WTC11 (cell line): ENCODE results near the gene SLC12A2. TPM values are rescaled to one million over a fixed set of nuclear protein-coding genes. Genes with fewer than 3 reads are reported as not detected.

ENCODE experiments used
- ATAC-seq: fragments of 200-7000 bp; cut with Tn5 transposase; 2 replicates; pipeline ENCODE4 v1.10.0; 2021; ENCODE audit warnings: mild to moderate bottlenecking, moderate library complexity
- CTCF ChIA-PET: fragments of 300-600 bp; sonication (Branson Sonifier 250); formaldehyde crosslinking; loops from one replicate; lab custom pipeline; 2021; ENCODE audit warnings: antibody characterized with exemption; lab: Charles Lee
- POLR2A ChIA-PET: fragments of 350-600 bp; sonication (Branson Sonifier 250); formaldehyde crosslinking; loops from one replicate; lab custom pipeline; 2021; ENCODE audit warnings: antibody characterized with exemption; lab: Charles Lee
- DNase-seq: peaks from one replicate; pipeline ENCODE4 v3.0.0; 2021; ENCODE audit warnings: low spot score
- H3K27ac Mint-ChIP-seq: 2 replicates; pipeline ENCODE4 v1.8.0; 2021; ENCODE audit warnings: mixed read lengths
- H3K27me3 Mint-ChIP-seq: 2 replicates; pipeline ENCODE4 v1.8.0; 2021; ENCODE audit warnings: low read depth, mild to moderate bottlenecking, moderate library complexity, mixed read lengths
- H3K36me3 Mint-ChIP-seq: 2 replicates; pipeline ENCODE4 v1.8.0; 2021; ENCODE audit warnings: mixed read lengths
- H3K4me1 Mint-ChIP-seq: 2 replicates; pipeline ENCODE4 v1.8.0; 2022; ENCODE audit warnings: mixed read lengths
- H3K4me3 Mint-ChIP-seq: 2 replicates; pipeline ENCODE4 v1.8.0; 2021; ENCODE audit warnings: mild to moderate bottlenecking, moderate library complexity, mixed read lengths
- H3K9me3 Mint-ChIP-seq: 2 replicates; pipeline ENCODE4 v1.8.0; 2021; ENCODE audit warnings: mixed read lengths
- ATF1 ChIP-seq: sonication (generic); formaldehyde crosslinking; IDR thresholded peaks from 2 replicates; pipeline ENCODE4 v1.8.1; 2023; ENCODE audit warnings: mild to moderate bottlenecking, moderate library complexity, missing genetic modification reagents
- EMX1 ChIP-seq: fragments of 250-450 bp; sonication (Bioruptor Pico); IDR thresholded peaks from 2 replicates; pipeline ENCODE4 v1.8.0; 2021; ENCODE audit warnings: mild to moderate bottlenecking
- ETV6 ChIP-seq: sonication (generic); formaldehyde crosslinking; IDR thresholded peaks from 2 replicates; pipeline ENCODE4 v1.8.1; 2022; ENCODE audit warnings: mild to moderate bottlenecking, missing genetic modification reagents
- IRF2 ChIP-seq: sonication (generic); formaldehyde crosslinking; IDR thresholded peaks from 2 replicates; pipeline ENCODE4 v1.8.0; 2022; ENCODE audit warnings: low read depth, missing genetic modification reagents, borderline replicate concordance
- KAT7 ChIP-seq: sonication (generic); formaldehyde crosslinking; IDR thresholded peaks from 2 replicates; pipeline ENCODE4 v1.8.1; 2023; ENCODE audit warnings: missing genetic modification reagents, mild to moderate bottlenecking, borderline replicate concordance
- NR1H2 ChIP-seq: sonication (generic); formaldehyde crosslinking; IDR thresholded peaks from 2 replicates; pipeline ENCODE4 v1.9.0; 2021; ENCODE audit warnings: mild to moderate bottlenecking, moderate library complexity, missing genetic modification reagents
- OVOL2 ChIP-seq: fragments of 250-450 bp; sonication (Bioruptor Pico); IDR thresholded peaks from 2 replicates; pipeline ENCODE4 v1.9.0; 2021; ENCODE audit warnings: mild to moderate bottlenecking, borderline replicate concordance
- RORB ChIP-seq: fragments of 250-450 bp; sonication (Bioruptor Pico); IDR thresholded peaks from 2 replicates; pipeline ENCODE4 v1.9.0; 2021; ENCODE audit warnings: mild to moderate bottlenecking
- SMAD3 ChIP-seq: sonication (generic); formaldehyde crosslinking; IDR thresholded peaks from 2 replicates; pipeline ENCODE4 v1.8.0; 2022; ENCODE audit warnings: missing genetic modification reagents, mild to moderate bottlenecking, borderline replicate concordance
- SP1 ChIP-seq: sonication (generic); formaldehyde crosslinking; conservative IDR thresholded peaks from 2 replicates; pipeline ENCODE4 v1.8.1; 2022; ENCODE audit warnings: missing genetic modification reagents
- TP53 ChIP-seq: sonication (generic); formaldehyde crosslinking; IDR thresholded peaks from 2 replicates; pipeline ENCODE4 v1.8.1; 2023; ENCODE audit warnings: mild to moderate bottlenecking, missing genetic modification reagents
- ZNF317 ChIP-seq: sonication (generic); formaldehyde crosslinking; IDR thresholded peaks from 2 replicates; pipeline ENCODE4 v1.8.1; 2023; ENCODE audit warnings: low read depth, mild to moderate bottlenecking, moderate library complexity, missing genetic modification reagents, borderline replicate concordance
- ZNF416 ChIP-seq: fragments of 250-450 bp; sonication (Bioruptor Pico); IDR thresholded peaks from 2 replicates; pipeline ENCODE4 v1.9.0; 2021; ENCODE audit warnings: mild to moderate bottlenecking, inconsistent platforms
- total RNA-seq: library from RNA; stranded (reverse); gene quantifications from 3 replicates; pipeline ENCODE4 v1.2.3, GENCODE V29; 2021
- TF ChIP-seq, protein P1 (sequence below): sonication (generic); formaldehyde crosslinking; IDR thresholded peaks from 2 replicates; pipeline ENCODE4 v1.8.0; 2023; ENCODE audit warnings: missing genetic modification reagents
- TF ChIP-seq, protein P2 (sequence below): sonication (generic); formaldehyde crosslinking; IDR thresholded peaks from 2 replicates; pipeline ENCODE4 v1.8.0; 2022; ENCODE audit warnings: mild to moderate bottlenecking, missing genetic modification reagents
- TF ChIP-seq, protein P3 (sequence below): fragments of 250-450 bp; sonication (Bioruptor Pico); IDR thresholded peaks from 2 replicates; pipeline ENCODE4 v1.8.0; 2021; ENCODE audit warnings: mild to moderate bottlenecking
- TF ChIP-seq, protein P4 (sequence below): sonication (generic); formaldehyde crosslinking; IDR thresholded peaks from 2 replicates; pipeline ENCODE4 v1.8.0; 2023; ENCODE audit warnings: missing genetic modification reagents, mild to moderate bottlenecking, borderline replicate concordance
- TF ChIP-seq, protein P5 (sequence below): sonication (generic); formaldehyde crosslinking; IDR thresholded peaks from 2 replicates; pipeline ENCODE4 v1.8.0; 2022; ENCODE audit warnings: mild to moderate bottlenecking, missing genetic modification reagents
- TF ChIP-seq, protein P6 (sequence below): fragments of 200-600 bp; IDR thresholded peaks from 2 replicates; pipeline ENCODE4 v1.8.0; 2022; ENCODE audit warnings: antibody characterized with exemption
- TF ChIP-seq, protein P7 (sequence below): sonication (generic); formaldehyde crosslinking; IDR thresholded peaks from 2 replicates; pipeline ENCODE4 v1.8.1; 2023; ENCODE audit warnings: mild to moderate bottlenecking, missing genetic modification reagents
- TF ChIP-seq, protein P8 (sequence below): sonication (generic); formaldehyde crosslinking; conservative IDR thresholded peaks from 2 replicates; pipeline ENCODE4 v1.8.1; 2022; ENCODE audit warnings: mild to moderate bottlenecking, missing genetic modification reagents
- TF ChIP-seq, protein P9 (sequence below): sonication (generic); formaldehyde crosslinking; IDR thresholded peaks from 2 replicates; pipeline ENCODE4 v1.8.1; 2023; ENCODE audit warnings: mild to moderate bottlenecking, missing genetic modification reagents, moderate library complexity

SLC12A2 gene
- total RNA-seq, 1 experiment from 2014 or later = 8.4 TPM

DNA sequence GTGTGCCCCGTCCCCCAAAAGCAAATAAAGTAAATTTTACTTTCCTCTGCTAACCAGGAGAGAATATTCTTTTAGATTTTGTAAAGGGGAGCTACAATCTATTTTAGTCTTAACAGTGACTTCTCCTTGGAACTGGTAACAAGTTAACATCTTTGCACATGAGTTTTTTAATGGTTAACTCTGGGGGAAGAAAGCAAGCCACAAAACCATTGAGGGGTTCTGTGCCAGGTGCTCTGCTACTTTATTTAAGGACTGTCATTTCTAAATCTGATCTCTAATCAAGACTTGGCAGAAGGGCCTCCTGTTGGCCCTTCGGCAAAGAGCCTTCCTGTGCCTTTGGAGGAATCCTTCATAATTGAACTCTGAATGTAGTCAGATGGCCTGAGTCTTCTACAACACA, 153.4 kb downstream of the SLC12A2 start:
- TF ChIP-seq, protein P1, sequence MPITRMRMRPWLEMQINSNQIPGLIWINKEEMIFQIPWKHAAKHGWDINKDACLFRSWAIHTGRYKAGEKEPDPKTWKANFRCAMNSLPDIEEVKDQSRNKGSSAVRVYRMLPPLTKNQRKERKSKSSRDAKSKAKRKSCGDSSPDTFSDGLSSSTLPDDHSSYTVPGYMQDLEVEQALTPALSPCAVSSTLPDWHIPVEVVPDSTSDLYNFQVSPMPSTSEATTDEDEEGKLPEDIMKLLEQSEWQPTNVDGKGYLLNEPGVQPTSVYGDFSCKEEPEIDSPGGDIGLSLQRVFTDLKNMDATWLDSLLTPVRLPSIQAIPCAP (CRISPR knock-in tag) = no peak
- no peak for TF ChIP-seq ZNF317
- TF ChIP-seq, protein P2, sequence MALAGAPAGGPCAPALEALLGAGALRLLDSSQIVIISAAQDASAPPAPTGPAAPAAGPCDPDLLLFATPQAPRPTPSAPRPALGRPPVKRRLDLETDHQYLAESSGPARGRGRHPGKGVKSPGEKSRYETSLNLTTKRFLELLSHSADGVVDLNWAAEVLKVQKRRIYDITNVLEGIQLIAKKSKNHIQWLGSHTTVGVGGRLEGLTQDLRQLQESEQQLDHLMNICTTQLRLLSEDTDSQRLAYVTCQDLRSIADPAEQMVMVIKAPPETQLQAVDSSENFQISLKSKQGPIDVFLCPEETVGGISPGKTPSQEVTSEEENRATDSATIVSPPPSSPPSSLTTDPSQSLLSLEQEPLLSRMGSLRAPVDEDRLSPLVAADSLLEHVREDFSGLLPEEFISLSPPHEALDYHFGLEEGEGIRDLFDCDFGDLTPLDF (CRISPR knock-in tag) = no peak
- no peak for TF ChIP-seq KAT7
- no peak for TF ChIP-seq NR1H2
- TF ChIP-seq SMAD3 (CRISPR knock-in tag) = no peak
- TF ChIP-seq, protein P3, sequence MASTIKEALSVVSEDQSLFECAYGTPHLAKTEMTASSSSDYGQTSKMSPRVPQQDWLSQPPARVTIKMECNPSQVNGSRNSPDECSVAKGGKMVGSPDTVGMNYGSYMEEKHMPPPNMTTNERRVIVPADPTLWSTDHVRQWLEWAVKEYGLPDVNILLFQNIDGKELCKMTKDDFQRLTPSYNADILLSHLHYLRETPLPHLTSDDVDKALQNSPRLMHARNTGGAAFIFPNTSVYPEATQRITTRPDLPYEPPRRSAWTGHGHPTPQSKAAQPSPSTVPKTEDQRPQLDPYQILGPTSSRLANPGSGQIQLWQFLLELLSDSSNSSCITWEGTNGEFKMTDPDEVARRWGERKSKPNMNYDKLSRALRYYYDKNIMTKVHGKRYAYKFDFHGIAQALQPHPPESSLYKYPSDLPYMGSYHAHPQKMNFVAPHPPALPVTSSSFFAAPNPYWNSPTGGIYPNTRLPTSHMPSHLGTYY (CRISPR knock-in tag) = no peak
- TF ChIP-seq IRF2 (CRISPR knock-in tag) = no peak
- TF ChIP-seq RORB = no peak
- CTCF ChIA-PET = interaction anchor here (0.6 kb wide), 1 partner anchor 362 kb away, joined by 3 read pairs; no protein-coding TSS in a partner anchor
- no peaks in the 10 kb centered on the region for H3K36me3 Mint-ChIP-seq
- no peak overlapping the region for H3K27ac Mint-ChIP-seq
- DNase-seq (no peak), ATAC-seq (no peak)
- H3K9me3 Mint-ChIP-seq = no peaks in the 10 kb centered on the region
- no peaks in the 10 kb centered on the region for H3K27me3 Mint-ChIP-seq
- POLR2A ChIA-PET = no interaction called here
- no peak overlapping the region for H3K4me3 Mint-ChIP-seq
- peaks cover 10% of the 10 kb centered on the region for H3K4me1 Mint-ChIP-seq

DNA sequence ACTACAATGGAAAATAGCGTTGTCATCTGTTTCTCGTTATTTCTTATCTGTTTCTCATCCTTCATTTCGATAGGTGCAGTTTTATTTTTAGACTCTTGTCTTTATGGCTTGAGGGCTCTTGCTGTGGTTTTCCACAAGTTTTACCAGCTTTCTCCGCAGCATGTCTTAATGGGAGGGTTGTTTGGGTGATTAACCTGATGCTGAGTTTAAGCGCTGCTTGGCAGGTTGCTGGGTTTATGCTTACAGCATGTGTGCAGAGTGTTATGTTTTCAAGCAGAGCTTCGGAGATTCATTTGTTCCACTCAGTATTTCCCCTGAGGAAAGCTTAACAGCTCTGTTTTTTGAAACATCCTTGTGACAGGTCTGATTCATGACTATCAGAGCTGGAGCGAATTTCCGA, 154.0 kb downstream of the SLC12A2 start:
- Mint-ChIP-seq H3K4me3 (no peak overlapping the region), H3K36me3 (no peaks in the 10 kb centered on the region), H3K9me3 (no peaks in the 10 kb centered on the region), H3K27me3 (no peaks in the 10 kb centered on the region), H3K4me1 (peaks cover 10% of the 10 kb centered on the region), H3K27ac (no peak overlapping the region)
- POLR2A ChIA-PET = no interaction called here
- DNase-seq (no peak), ATAC-seq (peak; percentile 52)
- CTCF ChIA-PET = interaction anchor here (0.6 kb wide), 1 partner anchor 361 kb away, joined by 3 read pairs; no protein-coding TSS in a partner anchor
- TF ChIP-seq, protein P4, sequence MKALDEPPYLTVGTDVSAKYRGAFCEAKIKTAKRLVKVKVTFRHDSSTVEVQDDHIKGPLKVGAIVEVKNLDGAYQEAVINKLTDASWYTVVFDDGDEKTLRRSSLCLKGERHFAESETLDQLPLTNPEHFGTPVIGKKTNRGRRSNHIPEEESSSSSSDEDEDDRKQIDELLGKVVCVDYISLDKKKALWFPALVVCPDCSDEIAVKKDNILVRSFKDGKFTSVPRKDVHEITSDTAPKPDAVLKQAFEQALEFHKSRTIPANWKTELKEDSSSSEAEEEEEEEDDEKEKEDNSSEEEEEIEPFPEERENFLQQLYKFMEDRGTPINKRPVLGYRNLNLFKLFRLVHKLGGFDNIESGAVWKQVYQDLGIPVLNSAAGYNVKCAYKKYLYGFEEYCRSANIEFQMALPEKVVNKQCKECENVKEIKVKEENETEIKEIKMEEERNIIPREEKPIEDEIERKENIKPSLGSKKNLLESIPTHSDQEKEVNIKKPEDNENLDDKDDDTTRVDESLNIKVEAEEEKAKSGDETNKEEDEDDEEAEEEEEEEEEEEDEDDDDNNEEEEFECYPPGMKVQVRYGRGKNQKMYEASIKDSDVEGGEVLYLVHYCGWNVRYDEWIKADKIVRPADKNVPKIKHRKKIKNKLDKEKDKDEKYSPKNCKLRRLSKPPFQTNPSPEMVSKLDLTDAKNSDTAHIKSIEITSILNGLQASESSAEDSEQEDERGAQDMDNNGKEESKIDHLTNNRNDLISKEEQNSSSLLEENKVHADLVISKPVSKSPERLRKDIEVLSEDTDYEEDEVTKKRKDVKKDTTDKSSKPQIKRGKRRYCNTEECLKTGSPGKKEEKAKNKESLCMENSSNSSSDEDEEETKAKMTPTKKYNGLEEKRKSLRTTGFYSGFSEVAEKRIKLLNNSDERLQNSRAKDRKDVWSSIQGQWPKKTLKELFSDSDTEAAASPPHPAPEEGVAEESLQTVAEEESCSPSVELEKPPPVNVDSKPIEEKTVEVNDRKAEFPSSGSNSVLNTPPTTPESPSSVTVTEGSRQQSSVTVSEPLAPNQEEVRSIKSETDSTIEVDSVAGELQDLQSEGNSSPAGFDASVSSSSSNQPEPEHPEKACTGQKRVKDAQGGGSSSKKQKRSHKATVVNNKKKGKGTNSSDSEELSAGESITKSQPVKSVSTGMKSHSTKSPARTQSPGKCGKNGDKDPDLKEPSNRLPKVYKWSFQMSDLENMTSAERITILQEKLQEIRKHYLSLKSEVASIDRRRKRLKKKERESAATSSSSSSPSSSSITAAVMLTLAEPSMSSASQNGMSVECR (CRISPR knock-in tag) = no peak
- TF ChIP-seq OVOL2 = no peak
- TF ChIP-seq ETV6 (CRISPR knock-in tag) = no peak
- TF ChIP-seq, protein P5, sequence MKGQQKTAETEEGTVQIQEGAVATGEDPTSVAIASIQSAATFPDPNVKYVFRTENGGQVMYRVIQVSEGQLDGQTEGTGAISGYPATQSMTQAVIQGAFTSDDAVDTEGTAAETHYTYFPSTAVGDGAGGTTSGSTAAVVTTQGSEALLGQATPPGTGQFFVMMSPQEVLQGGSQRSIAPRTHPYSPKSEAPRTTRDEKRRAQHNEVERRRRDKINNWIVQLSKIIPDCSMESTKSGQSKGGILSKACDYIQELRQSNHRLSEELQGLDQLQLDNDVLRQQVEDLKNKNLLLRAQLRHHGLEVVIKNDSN (CRISPR knock-in tag) = no peak
- no peak for TF ChIP-seq TP53 (CRISPR knock-in tag)
- no peak for TF ChIP-seq EMX1 (CRISPR knock-in tag)
- TF ChIP-seq, protein P6, sequence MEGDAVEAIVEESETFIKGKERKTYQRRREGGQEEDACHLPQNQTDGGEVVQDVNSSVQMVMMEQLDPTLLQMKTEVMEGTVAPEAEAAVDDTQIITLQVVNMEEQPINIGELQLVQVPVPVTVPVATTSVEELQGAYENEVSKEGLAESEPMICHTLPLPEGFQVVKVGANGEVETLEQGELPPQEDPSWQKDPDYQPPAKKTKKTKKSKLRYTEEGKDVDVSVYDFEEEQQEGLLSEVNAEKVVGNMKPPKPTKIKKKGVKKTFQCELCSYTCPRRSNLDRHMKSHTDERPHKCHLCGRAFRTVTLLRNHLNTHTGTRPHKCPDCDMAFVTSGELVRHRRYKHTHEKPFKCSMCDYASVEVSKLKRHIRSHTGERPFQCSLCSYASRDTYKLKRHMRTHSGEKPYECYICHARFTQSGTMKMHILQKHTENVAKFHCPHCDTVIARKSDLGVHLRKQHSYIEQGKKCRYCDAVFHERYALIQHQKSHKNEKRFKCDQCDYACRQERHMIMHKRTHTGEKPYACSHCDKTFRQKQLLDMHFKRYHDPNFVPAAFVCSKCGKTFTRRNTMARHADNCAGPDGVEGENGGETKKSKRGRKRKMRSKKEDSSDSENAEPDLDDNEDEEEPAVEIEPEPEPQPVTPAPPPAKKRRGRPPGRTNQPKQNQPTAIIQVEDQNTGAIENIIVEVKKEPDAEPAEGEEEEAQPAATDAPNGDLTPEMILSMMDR = no peak
- TF ChIP-seq, protein P7, sequence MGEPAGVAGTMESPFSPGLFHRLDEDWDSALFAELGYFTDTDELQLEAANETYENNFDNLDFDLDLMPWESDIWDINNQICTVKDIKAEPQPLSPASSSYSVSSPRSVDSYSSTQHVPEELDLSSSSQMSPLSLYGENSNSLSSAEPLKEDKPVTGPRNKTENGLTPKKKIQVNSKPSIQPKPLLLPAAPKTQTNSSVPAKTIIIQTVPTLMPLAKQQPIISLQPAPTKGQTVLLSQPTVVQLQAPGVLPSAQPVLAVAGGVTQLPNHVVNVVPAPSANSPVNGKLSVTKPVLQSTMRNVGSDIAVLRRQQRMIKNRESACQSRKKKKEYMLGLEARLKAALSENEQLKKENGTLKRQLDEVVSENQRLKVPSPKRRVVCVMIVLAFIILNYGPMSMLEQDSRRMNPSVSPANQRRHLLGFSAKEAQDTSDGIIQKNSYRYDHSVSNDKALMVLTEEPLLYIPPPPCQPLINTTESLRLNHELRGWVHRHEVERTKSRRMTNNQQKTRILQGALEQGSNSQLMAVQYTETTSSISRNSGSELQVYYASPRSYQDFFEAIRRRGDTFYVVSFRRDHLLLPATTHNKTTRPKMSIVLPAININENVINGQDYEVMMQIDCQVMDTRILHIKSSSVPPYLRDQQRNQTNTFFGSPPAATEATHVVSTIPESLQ (CRISPR knock-in tag) = no peak
- TF ChIP-seq SP1 (CRISPR knock-in tag) = no peak
- TF ChIP-seq ZNF416 (CRISPR knock-in tag) = no peak
- TF ChIP-seq, protein P8, sequence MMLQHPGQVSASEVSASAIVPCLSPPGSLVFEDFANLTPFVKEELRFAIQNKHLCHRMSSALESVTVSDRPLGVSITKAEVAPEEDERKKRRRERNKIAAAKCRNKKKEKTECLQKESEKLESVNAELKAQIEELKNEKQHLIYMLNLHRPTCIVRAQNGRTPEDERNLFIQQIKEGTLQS (CRISPR knock-in tag) = no peak
- TF ChIP-seq ATF1 (CRISPR knock-in tag) = no peak
- TF ChIP-seq, protein P9, sequence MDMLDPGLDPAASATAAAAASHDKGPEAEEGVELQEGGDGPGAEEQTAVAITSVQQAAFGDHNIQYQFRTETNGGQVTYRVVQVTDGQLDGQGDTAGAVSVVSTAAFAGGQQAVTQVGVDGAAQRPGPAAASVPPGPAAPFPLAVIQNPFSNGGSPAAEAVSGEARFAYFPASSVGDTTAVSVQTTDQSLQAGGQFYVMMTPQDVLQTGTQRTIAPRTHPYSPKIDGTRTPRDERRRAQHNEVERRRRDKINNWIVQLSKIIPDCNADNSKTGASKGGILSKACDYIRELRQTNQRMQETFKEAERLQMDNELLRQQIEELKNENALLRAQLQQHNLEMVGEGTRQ (CRISPR knock-in tag) = no peak
